ENCODE results near the gene PLEK2.

PLEK2 gene

GRCh38 chr14:67396381-67396970 is 15.5 kb downstream of the PLEK2 start:
- no peak for DNase-seq

GRCh38 chr14:67395876-67396189 is 16.1 kb downstream of the PLEK2 start:
- DNase-seq = no peak

- DNase-seq = no peak
Observed at GRCh38 chr14:67395086-67395875, 16.7 kb downstream of the PLEK2 start.

GRCh38 chr14:67393689-67394088 is 18.3 kb downstream of the PLEK2 start:
- no peak for DNase-seq

- DNase-seq = no peak
Observed at GRCh38 chr14:67392800-67393199, 19.2 kb downstream of the PLEK2 start.

GRCh38 chr14:67392123-67392522 is 19.8 kb downstream of the PLEK2 start:
- DNase-seq = no peak

GRCh38 chr14:67391268-67391667 is 20.7 kb downstream of the PLEK2 start:
- no peak for DNase-seq

GRCh38 chr14:67389811-67390534 is 22.0 kb downstream of the PLEK2 start:
- DNase-seq = no peak

- no peak for DNase-seq
Observed at GRCh38 chr14:67389275-67389674, 22.7 kb downstream of the PLEK2 start.

GRCh38 chr14:67387195-67387594 is 24.8 kb downstream of the PLEK2 start:
- no peak for DNase-seq

- DNase-seq = no peak
Observed at GRCh38 chr14:67385618-67386017, 26.3 kb downstream of the PLEK2 start.

GRCh38 chr14:67385120-67385519 is 26.8 kb downstream of the PLEK2 start:
- DNase-seq = no peak

- DNase-seq = no peak
Observed at GRCh38 chr14:67377916-67378315, 34.0 kb downstream of the PLEK2 start.

- DNase-seq = no peak
Observed at GRCh38 chr14:67373347-67373746, 38.6 kb downstream of the PLEK2 start.

GRCh38 chr14:67372833-67373232 is 39.1 kb downstream of the PLEK2 start:
- no peak for DNase-seq

GRCh38 chr14:67371247-67372148 is 40.5 kb downstream of the PLEK2 start:
- no peak for DNase-seq

GRCh38 chr14:67370830-67371229 is 41.1 kb downstream of the PLEK2 start:
- no peak for DNase-seq

GRCh38 chr14:67365476-67365875 is 46.5 kb downstream of the PLEK2 start:
- no peak for DNase-seq

GRCh38 chr14:67360470-67361206 is 51.3 kb downstream of the PLEK2 start:
- DNase-seq = no peak

GRCh38 chr14:67359775-67360469 is 52.0 kb downstream of the PLEK2 start, which contains the start of the genes ATP6V1D and EIF2S1:
Gene ATP6V1D (minus strand): TSS chr14:67359804. CDS start chr14:67359698, 106 bp downstream.
Gene EIF2S1 (plus strand): TSS chr14:67360328. CDS start chr14:67364768, 4,440 bp downstream.
- DNase-seq = peak; percentile 98 to 99

Measured in activated T-cell treated with anti-CD3 and anti-CD28 coated beads, Interleukin-2, amount 50 U/mL, for 48 hours (primary cell).